SKM-1 treated with dmso at 0.1 percent for 144 hours (cell line): Measurements from ENCODE around the gene PPM1H.

Source experiments
- DNase-seq: peaks from one replicate; lab custom pipeline; 2025; ENCODE audit not compliant: unreplicated experiment; lab: John Stamatoyannopoulos, UW

PPM1H gene

DNA sequence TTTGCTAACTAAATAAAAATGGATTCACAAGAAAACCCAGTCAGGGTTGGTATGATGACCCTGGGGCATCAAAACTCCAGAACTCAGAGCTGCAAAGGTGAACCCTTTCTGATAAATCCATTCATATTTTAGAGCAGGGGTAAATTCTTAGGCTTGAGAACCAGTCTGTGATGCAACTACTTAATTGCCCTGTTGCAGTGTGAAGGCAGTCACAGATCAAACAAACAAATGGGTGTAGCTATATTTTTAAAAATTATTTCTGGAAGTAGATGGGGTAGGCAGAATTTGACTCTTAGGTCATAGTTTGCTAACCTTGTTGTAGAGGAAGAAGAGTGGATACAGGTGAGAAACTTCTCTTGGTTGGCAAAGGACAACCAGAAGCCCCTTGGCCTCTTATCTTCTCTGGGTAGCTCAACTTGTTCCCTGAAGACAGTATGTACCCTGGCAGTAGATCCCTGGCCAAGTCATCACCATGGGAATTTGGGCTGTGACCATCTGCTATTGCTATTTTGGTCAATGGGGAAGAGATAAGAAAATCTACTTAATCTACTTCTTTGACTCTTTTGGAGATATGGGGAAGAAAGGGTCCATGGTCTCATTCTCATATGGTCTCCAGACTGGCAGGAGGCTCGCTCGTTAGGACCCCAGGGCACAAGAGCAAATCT is 216.1 kb downstream of the PPM1H start:
- no peak for DNase-seq

DNA sequence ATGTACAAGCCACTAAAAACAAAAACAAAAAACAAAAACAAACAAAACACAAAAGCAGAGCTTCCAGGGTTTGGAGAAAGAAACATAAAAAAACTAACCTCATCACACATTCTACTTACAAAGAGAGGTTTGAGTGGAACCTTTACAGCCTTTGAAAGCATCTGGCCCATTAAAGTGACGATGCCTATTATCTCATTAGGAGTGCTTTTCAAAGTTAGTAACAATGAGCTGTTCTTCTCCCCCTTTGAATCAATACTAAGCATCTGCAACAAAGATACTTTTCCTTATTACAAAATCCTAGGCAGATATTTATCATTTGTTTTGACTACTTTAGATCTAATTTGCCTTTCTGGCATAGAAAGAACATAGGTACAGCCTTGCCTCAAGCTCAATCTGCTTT is 217.3 kb downstream of the PPM1H start:
- no peak for DNase-seq

DNA sequence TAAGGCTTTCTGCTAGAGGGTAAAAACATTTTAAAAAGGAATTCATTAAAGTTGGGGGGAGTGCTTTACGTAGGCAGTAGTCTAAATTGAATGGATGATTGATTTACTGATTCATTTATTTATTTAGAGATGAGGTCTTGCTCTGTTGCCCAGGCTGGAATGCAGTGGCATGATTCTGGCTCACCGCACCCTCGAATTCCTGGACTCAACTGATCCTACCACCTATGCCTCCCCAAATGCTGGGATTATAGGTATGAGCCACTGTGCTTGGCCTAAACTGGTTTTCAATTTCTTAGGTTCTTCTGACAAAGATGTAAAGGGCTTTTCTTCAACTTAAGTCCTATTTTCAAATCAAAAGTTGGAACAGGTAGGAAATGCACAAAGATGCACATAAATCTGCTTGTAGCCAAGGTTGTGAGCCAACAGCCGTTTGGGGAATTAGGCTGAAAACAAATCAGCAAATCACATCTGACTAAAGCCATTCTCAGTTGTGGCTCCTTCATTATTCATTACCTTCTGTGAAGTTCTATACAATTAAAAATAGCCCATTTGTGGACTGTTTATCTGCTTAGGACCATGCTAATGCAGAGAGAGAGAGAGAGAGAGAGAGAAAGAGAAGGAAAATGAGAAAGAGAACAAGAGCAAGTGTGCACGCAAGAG is 218.0 kb downstream of the PPM1H start:
- DNase-seq, result no peak

DNA sequence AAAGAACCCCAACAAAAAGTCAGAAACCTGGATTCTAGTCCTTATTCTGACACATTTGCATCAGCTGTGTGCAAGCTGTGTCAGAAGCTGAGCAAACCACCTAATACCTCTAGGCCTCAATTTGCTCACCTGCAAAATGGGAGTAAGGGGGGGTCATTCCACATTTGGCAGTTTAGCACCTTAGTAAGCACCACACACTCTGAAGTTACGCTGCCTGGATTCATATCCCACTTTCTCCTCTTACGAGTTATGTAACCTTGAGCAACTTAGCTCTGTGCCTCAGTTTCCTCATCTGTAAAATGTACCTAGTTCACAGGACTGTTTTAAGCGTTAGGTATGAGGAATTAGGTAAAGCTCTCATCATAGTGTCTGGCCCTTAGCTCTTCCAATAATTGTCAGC is 218.9 kb downstream of the PPM1H start:
- DNase-seq, result no peak

DNA sequence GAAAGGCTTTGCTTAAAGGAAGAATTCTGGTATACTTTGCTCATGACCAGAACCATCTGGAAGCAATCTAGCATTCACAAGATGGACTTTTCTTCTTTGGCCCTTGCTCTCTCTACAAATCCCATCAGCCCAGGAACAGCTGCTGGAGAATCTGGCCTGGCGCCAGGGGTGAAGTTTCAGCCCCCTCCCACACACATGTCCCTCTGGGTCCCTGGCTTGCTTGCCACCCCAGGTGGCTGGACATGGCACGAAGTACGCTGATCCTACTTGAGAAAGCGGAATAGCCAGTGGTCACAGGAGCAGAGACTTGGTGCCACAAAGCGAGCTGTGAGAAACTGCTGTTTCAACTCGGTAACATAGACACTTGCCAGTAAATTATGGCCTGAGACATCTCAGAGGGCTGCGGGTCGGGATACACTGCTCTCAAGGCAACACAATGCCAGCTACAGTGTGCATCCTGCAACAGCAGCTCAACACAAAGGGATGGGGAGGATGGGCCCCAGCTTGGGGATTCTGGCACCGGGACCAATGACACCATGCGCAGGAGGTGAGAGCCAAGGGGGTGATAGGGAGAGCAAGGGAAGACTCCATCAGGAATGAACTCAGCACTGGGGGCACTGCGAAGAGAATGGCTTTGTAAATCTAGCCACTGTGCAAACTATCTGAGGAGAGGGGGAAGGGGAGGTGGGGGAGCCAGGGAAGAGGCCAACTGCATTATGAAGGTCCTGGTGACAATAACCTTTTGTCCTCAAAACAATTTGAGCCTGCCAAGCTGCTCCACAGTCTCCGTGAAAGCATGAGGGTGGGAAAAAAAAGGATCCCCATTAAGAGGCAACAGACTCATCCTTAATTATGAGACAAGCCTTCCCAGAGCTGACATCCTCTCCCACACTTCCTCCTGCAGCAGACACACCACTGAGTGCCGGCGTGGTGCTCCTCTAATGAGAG is 219.9 kb downstream of the PPM1H start:
- DNase-seq, result no peak

DNA sequence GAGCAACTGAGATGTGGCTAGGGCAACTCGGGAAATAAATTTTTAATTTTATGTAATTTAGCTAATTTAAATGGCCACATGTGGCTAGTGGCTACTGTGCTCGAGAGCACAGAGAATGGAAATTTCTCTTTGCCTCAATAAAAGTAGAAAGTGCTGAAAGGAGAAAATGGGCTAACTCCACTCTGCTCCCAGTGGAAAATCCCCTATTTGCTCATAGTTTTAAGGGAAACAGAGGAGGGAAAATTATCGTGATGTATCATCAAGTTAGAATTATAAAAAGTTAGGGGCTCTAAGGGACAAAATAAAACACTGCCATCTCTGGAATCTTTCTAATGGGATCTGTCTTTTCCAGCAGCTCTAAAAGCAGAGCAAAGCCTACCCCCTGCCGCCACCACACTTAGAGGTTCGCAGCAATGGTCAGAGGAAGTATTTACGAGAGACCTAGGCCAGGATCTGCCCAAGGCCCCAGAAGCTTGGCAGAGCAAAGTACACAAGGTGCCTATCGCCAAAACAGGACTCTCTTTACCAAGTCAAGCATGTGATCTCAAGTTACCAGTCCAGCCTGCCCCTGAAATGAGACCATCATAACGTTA is 220.7 kb downstream of the PPM1H start:
- no peak for DNase-seq

DNA sequence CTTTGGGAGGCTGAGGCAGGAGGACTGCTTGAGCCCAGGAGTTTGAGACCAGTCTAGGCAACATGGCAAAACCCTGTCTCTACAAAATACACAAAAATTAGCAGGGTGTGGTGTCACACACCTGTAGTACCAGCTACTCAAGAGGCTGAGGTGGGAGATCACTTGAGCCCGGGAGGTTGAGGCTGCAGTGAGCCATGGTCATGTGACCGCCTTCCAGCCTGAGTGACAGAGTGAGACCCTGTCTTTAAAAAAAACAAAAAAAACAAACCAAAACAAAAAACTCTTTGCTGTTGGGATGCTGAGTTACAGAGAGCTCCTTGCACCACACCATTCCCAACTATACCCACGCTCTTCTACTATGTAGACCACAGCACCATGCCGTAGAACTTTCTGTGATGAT is 221.2 kb downstream of the PPM1H start:
- DNase-seq, result no peak

DNA sequence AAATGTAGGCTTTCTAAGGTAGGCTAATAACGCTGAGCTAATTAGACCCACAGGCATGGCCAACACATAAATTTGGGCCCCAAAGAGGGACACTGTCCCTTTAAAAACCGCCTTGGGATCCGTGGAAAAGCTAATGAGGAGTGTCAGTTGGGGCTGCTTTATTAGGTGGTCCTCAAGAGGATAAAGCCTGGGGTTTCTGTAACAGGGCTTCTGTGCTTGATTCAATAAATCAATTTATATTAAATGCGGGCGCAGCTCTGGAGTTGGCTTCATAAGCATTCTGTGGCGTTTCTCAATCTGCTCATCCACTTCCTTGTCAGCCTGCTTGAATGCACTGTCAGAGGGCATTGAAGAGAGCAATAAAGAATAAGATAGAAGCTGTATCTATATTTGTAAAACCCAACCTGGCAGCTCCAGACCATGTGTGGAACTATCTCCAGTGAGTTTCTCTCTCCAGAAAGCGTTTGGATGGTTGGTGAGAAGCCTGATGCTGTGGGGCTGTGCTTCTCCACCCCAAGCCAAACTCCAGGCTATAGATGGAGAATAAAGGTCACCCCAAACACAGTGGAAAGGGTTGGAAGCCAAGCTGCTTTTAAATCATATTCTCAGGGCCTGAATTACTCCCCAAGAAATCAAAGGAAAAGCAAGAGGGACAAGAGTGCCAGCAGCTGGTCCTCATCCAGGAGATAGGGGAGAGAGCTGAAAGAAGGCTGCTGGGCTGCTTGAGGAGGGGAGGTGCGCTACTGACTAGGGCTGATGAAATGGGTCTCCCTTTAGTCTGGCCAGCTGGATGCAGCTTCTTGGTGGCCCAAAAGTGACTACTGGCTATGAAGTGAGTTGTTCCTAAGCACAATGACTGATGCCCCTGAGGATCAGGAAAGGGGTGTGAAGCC is 222.0 kb downstream of the PPM1H start:
- no peak for DNase-seq

DNA sequence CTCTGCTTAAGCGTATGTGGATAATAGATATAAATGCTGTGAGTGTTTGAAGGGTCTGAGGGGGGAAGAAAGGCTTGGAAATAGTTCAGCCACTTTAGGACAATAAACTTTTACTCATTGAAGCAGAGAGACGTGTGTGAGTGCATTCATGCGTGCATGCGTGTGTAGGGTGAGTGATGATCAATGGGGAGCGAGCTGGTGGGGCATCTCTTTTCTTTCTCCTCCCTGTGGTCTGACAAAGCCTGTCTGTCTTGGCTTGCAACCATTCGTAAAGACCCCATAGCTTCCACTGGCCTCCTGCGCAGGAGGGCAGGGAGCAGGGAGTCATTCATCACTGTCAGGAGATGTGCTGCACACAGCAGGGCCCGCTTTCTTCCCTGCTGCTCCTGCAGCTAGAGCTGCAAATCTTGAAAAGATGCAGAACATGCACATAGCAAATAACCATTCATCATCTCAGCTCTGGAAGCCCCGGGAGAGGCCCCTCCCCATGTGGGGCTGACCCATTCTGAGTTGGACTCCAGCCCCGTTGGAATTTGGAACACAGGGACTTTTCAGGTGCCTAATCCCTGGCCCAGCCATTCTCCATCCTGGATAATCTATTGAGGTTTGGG is 223.2 kb downstream of the PPM1H start:
- no peak for DNase-seq

DNA sequence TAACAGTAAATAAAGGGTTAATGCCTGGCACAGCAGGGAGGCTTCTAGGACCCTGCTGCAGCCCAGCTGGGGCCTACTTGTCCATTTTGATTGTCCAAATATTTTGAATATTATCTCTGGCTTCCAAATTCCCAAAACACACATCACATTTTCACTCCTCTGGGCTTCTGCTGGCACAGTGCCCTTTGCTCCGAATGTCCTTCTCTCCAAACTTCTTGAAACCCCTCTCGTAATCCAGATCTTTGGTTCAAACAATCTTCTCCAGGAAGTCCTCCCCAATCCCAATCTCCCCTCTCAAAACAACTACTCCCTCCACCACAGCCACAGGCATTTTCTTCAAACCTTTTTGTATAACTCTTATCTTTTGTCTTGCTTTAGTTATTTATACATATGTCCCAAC is 225.6 kb downstream of the PPM1H start:
- no peak for DNase-seq

DNA sequence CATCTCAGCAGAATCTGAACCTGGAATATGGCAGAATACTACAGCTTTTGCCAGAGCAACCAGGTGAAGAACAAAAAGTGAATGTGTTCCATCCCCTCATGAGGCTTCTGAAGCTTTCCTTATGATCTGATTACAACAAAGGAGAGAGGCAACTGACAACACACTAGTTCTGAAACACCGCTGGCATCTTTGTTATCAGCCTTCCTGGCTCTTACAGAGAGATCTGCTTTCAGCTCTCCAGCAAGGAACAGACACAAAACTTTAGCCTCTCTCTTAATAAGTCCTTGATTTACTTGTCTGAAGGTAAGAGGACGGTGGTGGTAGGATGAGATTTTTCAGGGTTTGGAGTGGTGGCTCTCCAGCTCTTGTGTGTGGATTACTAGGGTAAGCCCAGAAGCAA is 227.0 kb downstream of the PPM1H start:
- no peak for DNase-seq

DNA sequence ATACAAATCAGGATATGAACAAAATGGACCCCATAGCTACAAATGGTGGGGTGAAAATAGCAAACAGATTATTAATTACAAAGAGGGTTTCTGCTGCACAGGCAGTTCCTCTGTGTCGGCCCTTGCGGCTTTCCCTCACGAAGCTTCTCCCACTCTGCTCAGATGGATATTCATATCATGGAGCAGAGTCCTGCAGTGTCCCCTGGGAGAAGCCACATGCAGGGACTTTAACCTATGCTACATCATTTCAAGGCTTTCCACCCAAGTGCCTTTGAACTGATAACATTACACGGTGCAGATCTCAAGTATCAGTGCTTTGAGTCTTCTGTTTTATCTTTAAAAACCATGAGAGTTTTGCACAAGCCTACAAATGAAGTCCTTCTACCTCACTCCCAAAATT is 229.1 kb downstream of the PPM1H start:
- DNase-seq, result no peak

DNA sequence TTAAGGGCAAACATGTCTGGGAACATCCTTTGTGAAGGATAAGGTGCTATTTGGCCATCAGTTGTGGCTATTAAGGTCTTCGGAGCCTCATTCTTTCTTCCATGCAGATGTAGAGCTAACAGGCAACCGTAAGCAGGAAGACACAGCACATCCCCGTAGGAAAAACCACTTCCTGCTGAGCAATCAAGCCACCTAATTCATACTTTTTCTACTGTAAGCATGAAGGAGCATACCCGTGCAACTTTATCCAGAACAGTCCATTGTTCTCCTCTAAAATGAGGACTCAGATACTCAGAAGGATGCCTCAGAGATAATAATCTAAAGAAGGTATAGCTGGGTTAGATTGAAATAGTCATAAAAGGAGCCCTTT is 232.0 kb downstream of the PPM1H start:
- DNase-seq, result no peak

DNA sequence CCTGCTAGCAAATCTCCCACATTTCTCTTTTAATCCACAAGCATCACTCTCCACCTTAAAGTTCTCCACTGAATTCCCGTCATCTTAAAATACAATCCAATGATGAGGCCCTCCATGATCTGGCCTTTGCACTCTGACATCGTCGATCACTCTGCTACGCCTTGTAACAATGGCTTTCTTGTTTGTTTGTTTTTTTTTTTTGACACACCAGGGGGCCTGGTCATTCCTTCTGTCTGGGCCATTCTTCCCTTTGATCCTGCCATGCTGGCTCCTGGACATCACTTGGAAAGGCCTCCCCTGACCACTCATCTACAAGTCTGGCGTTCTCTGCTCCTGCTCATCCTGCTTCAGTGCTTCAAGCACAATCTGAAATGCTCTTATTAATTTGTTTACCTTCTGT is 233.5 kb downstream of the PPM1H start:
- no peak for DNase-seq

DNA sequence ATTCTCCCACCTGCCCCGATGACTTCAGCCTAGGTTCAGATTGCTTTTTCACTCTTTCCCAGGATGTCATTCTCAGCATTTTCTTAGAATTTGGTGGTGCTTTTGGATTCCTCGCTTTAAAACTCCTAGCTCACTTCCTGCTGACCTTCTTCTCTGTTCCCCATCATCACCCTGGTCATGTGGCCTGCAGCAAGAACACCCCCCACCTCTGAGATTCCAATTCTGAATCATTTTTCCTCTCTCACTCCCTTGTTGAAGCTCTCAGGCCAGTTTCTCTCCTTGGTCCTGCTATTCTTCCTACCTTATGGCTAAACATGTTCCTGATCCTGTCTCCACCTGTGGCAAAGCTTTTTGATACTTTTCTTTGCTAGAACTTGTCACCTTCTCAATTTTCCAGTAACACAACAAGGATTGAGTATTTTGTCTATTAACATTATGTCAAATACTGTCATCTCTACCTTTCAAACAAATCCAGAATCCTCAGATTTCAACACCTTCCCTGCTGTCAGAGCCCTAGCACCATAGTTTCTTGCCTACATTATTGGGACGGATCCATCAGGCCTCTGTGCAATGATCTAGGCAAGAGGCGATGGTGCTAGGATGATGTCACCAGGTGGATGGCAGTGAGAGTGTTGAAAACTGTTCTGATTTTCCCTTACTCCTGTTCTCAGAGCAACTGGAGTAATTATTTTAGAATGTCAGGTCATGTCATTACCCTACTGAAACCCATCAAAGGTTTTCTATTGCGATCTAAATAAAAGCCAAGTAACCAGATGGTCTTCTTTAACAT is 234.7 kb downstream of the PPM1H start:
- DNase-seq, result no peak

DNA sequence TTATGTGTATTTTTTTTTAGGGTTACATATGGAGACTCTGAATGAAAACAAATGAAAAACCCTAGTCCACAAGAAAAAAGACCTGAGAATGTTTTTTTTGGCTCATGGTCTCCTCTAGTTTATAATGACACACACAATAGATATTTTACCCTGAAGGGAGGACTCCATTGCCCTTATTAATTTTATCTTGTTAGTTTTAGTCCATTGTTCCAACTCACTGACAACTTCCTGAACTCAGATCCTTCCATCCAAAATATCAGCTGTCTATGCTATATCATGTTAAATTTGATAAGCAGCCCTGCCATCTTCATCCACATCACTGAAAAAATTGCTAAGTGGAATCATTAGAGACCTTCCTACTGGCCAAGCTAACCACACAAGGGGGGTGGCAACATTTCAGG is 236.2 kb downstream of the PPM1H start:
- DNase-seq, result no peak

DNA sequence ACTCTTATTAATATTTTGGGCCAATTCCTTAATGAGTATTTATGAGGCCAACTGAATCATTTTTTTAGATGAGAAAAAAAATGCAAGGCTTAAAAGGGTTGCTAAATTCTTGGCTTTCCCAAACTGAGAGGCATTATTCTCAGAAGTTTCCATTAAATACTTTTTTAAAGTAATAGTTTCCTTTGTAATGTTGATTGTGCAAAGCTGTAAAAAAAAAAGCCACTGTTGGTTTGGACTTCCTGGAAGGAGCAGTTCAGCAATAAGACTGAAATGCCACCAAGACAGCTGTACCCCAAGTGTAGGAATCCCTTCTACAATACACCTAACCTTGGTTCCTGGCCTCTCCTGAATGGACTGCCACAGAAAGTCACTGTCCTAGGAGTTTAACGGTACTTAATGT is 237.1 kb downstream of the PPM1H start:
- no peak for DNase-seq

DNA sequence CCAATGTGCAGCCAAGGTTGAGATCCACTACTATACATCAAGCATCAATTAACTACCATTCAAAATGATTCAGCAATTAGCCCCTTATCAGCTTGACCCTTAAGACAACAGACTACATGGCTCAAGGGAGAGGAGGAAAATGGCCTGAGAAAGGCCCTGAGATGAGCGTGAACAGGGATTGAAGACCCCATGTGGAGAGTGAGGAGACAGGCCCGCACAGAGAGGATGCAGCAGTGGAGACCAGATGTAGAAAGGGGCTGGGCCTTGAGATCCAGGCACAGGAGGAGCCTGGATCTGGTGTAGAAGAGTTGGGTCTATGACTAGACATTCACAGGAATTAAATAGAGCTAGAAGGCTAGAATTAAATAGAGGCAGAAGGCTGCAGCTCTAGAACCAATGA is 239.3 kb downstream of the PPM1H start:
- no peak for DNase-seq

DNA sequence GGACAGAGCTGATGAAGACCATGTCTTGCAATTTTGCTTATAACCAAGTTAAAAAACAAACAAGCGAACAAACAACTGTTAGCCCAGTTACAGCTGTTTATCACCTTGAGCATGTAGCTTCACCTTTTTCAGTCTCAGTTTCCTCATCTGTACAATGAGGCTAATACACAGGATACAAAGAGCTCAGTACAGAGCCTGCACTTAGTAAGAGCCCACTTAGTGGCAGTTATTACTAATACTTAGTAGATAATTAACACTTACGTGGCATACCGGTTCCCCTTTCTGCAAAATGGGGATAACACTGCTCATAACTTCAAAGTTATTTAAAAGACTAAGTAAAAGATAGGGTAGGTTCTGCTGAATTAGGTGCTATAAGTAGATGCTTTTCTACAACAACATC is 240.3 kb downstream of the PPM1H start:
- no peak for DNase-seq
